RWPE1 (cell line): ENCODE measurements around the gene SPATA13.

Source experiments
- CTCF ChIA-PET: fragments of 350-600 bp; sonication (Branson Sonifier 250); formaldehyde crosslinking; extraction: SDS; loops from one replicate; lab custom pipeline; 2021; lab: Yijun Ruan, JAX
- POLR2A ChIA-PET: fragments of 400-600 bp; formaldehyde crosslinking; extraction: SDS; loops from one replicate; lab custom pipeline; 2020; ENCODE audit warnings: antibody characterized with exemption; ENCODE audit not compliant: low non-redundant PET; lab: Yijun Ruan, JAX
- DNase-seq: peaks from one replicate; pipeline ENCODE4 v3.0.0; 2012; ENCODE audit warnings: low spot score
- H3K27ac ChIP-seq: fragments of 450-650 bp; 2 replicates; pipeline ENCODE4 v1.5.1; 2017
- TF ChIP-seq, protein P1 (sequence below): fragments of 450-650 bp; conservative IDR thresholded peaks from 2 replicates; pipeline ENCODE4 v1.5.1; 2017; ENCODE audit warnings: low read depth, mild to moderate bottlenecking

The SPATA13 gene

DNA sequence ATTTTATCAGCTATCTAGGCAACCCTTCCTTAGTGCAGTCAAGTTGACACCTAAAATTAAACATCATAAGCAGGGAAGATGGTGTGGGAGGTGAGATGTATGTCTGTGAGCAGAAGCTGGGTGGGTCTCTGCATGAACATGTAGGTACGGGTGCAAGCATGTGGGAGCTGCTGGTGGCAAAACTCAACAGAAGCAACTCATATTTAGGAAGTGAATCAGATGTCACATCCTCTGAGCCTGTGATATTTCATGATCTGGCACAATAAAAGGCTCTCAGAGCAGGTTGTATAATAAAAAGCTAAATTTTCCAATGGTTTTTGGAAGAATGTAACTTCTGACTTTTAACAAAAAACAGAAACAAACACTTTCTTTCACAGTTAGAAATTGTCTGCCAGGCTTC is 193.2 kb downstream of the SPATA13 start:
- no peak overlapping the region for H3K27ac ChIP-seq
- TF ChIP-seq, protein P1, sequence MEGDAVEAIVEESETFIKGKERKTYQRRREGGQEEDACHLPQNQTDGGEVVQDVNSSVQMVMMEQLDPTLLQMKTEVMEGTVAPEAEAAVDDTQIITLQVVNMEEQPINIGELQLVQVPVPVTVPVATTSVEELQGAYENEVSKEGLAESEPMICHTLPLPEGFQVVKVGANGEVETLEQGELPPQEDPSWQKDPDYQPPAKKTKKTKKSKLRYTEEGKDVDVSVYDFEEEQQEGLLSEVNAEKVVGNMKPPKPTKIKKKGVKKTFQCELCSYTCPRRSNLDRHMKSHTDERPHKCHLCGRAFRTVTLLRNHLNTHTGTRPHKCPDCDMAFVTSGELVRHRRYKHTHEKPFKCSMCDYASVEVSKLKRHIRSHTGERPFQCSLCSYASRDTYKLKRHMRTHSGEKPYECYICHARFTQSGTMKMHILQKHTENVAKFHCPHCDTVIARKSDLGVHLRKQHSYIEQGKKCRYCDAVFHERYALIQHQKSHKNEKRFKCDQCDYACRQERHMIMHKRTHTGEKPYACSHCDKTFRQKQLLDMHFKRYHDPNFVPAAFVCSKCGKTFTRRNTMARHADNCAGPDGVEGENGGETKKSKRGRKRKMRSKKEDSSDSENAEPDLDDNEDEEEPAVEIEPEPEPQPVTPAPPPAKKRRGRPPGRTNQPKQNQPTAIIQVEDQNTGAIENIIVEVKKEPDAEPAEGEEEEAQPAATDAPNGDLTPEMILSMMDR: no peak
- DNase-seq: no peak
- CTCF ChIA-PET: no interaction called here
- POLR2A ChIA-PET: no interaction called here

DNA sequence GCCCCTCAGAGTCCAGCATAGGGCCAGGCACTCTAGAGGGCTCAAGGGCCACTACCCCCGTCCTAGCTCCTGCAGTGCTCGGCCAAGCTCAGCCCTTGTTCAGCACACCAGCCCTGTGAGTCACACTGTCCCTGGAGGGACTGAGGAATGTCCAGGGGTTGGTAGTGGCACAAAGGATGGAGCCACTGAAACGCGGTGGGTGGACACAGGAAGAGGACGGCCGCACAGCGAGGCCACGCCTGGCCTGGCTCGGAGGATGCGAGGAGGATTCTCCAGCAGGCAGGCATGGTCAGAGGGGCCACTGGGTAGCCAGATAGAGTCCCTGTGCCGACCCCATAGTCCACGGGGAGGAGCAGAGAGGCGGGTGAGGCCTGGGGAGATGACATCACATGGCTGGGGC is 194.6 kb downstream of the SPATA13 start:
- H3K27ac ChIP-seq: no peak overlapping the region
- POLR2A ChIA-PET: no interaction called here
- CTCF ChIA-PET: no interaction called here
- no peak for DNase-seq
- TF ChIP-seq, protein P1: no peak

DNA sequence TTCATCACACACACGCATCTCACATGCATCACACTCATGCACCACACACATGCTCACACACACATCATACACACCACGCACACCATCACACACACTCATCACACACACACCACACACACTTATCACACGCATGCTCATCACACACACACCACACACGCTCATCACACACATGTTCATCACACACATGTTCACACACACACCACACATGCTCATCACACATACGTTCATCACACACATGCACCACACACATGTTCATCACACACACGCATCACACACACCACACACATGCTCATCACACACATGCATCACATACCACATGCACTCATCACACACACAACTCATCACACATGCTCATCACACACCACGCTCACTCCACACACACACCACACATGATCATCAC is 195.8 kb downstream of the SPATA13 start:
- ChIA-PET POLR2A (no interaction called here), CTCF (no interaction called here)
- TF ChIP-seq, protein P1: no peak
- no peak for DNase-seq
- H3K27ac ChIP-seq: no peak overlapping the region
